BJ (cell line): Measurements from ENCODE around the gene FTO. TPM values are rescaled to one million over a fixed set of nuclear protein-coding genes. Genes with fewer than 3 reads are reported as not detected.

ENCODE experiments used
- CTCF ChIA-PET: fragments of 350-600 bp; formaldehyde crosslinking; extraction: SDS; loops from one replicate; lab custom pipeline; 2021; ENCODE audit warnings: antibody characterized with exemption, inconsistent platforms; lab: Yijun Ruan, JAX
- POLR2A ChIA-PET: fragments of 300-600 bp; sonication (Branson Sonifier 250); formaldehyde crosslinking; extraction: SDS; loops from one replicate; lab custom pipeline; 2021; ENCODE audit warnings: antibody characterized with exemption; lab: Charles Lee
- DNase-seq: peaks from one replicate; pipeline ENCODE4 v3.0.0-alpha.2; 2011; ENCODE audit warnings: low read depth
- H3K27me3 ChIP-seq: 2 replicates; pipeline ENCODE4 v1.6.0; 2011; ENCODE audit warnings: low read length; ENCODE audit not compliant: control insufficient read depth, insufficient read depth
- H3K36me3 ChIP-seq: 2 replicates; pipeline ENCODE4 v1.5.1; 2011; ENCODE audit warnings: low read length; ENCODE audit not compliant: control insufficient read depth, insufficient read depth
- H3K4me3 ChIP-seq: 2 replicates; pipeline ENCODE4 v1.5.1; 2011; ENCODE audit warnings: low read depth, mild to moderate bottlenecking, control low read depth, low read length
- polyA plus RNA-seq: library from polyadenylated mRNA; depleted of rRNA; stranded (reverse); fragments of >200 nt; gene quantifications from 2 replicates; pipeline ENCODE4 v1.2.3, GENCODE V29; 2011
- TF ChIP-seq, protein P1 (sequence below): IDR thresholded peaks from 2 replicates; pipeline ENCODE4 v1.5.1; 2011; ENCODE audit warnings: low read depth, mild to moderate bottlenecking, control low read depth, inconsistent platforms, low read length, moderate library complexity; ENCODE audit not compliant: insufficient read depth

Gene FTO
- polyA plus RNA-seq, 1 experiment, result 86.3 TPM

DNA sequence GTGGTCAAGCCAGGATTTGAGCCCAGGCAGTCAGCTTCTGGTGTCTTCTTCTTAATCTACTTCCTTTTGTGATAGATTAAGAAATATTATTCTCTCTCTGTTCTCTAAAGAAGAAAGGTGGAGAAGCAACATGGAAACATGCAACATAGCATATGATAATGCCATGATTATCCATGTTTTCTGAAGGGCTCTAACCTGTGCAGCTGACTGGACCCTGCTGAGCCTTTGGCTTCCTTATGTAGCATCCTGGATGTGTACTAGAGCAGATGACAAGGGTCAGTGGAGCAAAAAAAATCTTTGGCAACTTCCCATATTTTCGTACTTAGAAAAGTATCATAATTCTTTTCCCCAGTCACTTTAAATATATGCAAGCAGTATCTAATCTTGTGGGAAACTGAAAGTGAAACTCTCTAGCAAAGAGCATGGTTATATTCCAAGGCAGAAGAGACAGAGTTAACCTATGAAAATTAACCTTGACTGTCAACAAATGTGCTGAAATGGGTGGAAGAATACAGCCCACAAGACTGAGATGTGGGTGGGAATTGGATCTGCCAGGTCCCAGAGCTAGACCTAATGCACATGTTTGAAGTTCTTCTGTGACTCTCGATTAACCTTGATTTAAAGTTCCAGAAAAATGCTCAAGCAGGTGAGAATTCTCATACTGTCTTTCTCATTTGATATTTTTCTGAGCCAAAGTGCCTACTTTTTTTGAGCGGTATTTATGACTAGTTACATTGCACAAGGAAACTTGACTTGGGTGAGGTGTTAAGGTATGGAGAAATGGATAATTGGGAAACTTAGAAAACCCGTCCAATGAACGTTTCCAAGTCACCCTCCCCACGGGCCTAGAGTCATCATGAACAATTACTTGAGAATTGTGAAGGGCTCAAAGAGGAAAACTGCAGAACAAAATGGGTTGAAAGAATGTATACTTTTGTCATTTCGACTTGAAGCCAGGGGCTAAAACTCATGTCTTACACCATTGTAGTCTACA lies 248.6 kb downstream of the FTO start:
- POLR2A ChIA-PET, result no interaction called here

DNA sequence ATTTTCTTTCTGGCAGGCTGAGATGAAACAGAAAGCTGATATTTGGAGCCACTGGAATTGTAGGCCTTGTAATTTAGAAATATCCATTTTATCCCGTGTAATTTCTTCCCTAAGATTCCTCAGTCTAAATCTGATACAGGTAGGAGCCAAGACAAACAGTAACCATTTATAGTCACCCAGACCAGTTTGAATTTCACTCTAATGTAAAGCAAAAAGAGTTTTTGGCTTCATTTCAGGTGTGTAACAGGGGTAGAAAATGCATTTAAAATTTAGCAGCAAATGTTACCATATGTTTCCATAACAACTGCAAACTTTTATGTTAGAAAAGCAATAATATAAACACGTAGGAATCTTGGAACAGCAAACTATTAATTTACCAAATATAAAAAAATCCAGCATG lies 249.4 kb downstream of the FTO start:
- Histone ChIP-seq H3K4me3 (no peak overlapping the region), H3K27me3 (no peaks in the 10 kb centered on the region), H3K36me3 (no peaks in the 10 kb centered on the region)
- TF ChIP-seq, protein P1, sequence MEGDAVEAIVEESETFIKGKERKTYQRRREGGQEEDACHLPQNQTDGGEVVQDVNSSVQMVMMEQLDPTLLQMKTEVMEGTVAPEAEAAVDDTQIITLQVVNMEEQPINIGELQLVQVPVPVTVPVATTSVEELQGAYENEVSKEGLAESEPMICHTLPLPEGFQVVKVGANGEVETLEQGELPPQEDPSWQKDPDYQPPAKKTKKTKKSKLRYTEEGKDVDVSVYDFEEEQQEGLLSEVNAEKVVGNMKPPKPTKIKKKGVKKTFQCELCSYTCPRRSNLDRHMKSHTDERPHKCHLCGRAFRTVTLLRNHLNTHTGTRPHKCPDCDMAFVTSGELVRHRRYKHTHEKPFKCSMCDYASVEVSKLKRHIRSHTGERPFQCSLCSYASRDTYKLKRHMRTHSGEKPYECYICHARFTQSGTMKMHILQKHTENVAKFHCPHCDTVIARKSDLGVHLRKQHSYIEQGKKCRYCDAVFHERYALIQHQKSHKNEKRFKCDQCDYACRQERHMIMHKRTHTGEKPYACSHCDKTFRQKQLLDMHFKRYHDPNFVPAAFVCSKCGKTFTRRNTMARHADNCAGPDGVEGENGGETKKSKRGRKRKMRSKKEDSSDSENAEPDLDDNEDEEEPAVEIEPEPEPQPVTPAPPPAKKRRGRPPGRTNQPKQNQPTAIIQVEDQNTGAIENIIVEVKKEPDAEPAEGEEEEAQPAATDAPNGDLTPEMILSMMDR, result no peak
- CTCF ChIA-PET, result interaction anchor here (0.6 kb wide), 1 partner anchor 95 kb away, joined by 3 read pairs; no protein-coding TSS in a partner anchor
- POLR2A ChIA-PET, result no interaction called here
- DNase-seq, result no peak

More for the DNA sequence above, 248.6 kb downstream of the FTO start:
- Histone ChIP-seq H3K4me3 (no peak overlapping the region; the same call in 1 of the 2 replicates), H3K36me3 (no peaks in the 10 kb centered on the region), H3K27me3 (no peaks in the 10 kb centered on the region)
- CTCF ChIA-PET, result interaction anchor here (0.6 kb wide), 1 partner anchor 96 kb away, joined by 3 read pairs; no protein-coding TSS in a partner anchor
- no peak for DNase-seq
- TF ChIP-seq, protein P1, result no peak

DNA sequence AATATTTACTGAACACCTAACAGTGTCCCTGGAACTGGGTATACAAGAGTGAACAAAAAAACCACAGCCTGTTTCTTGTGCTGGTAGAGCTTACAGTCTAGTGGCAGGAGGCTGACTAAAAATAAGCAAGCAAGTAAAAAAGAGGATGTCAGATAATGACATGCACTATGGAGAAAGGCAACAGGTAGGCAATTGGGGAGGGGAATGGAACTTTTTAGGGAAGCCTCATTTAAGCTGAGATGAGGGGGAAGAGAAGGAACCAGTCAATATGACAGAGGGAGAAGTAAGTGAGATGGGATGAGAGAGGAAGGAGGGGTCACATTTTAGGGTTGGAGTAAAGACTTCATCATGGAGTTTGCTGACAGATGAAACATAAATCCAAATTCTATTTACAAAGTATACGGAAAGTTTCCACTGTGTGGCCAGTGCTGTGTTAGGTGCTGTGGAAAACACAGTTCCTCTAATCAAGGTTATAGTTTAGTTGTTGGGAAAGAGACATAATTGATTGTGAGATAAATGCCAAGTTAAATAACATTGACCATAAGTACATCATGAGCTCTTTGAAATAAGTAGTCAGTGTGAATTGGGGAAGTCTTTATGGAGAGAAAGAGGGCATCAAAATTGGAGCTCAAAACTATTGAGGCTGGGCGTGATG lies 251.4 kb downstream of the FTO start:
- TF ChIP-seq, protein P1, result no peak
- Histone ChIP-seq H3K27me3 (no peaks in the 10 kb centered on the region), H3K4me3 (no peak overlapping the region), H3K36me3 (no peaks in the 10 kb centered on the region)
- no peak for DNase-seq
- ChIA-PET POLR2A (interaction anchor here (0.6 to 0.7 kb wide), 2 partner anchors 19 to 382 kb away, joined by 3 to 4 read pairs; no protein-coding TSS in a partner anchor), CTCF (interaction anchor here (0.7 kb wide), 1 partner anchor 15 kb away, joined by 3 read pairs; no protein-coding TSS in a partner anchor)

DNA sequence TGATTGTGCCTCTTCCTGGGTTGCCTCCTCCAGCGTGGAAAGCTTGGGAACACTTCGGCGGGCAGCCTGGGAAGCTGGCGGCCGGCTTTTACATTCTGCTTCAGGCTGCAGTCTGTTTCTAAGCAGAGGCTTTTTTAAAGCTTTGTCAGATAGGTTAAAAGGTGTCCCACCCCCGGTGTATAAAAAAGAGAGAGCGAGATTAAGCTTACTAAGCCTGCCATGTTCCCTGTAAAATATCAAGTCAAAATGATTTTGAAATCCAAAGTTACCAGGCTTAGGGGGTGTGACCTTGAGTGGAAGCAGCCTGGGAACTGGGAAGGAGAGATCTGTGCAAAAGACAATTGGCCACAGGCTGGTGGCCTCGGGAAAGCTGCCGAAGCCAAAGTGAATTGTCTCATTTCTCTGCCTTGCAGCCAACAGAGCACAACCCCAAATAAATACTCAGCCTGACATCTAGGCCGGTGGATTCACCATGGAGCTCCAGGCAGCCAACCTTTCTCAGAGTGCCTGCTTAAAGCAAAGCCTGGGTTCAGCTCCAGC lies 254.5 kb downstream of the FTO start:
- H3K36me3 ChIP-seq, result no peaks in the 10 kb centered on the region
- no peaks in the 10 kb centered on the region for H3K27me3 ChIP-seq
- POLR2A ChIA-PET, result no interaction called here
- no peak overlapping the region for H3K4me3 ChIP-seq
- CTCF ChIA-PET, result interaction anchor here (0.6 to 1.2 kb wide), 4 partner anchors 28 to 324 kb away, joined by 3 read pairs; no protein-coding TSS in a partner anchor
- no peak for DNase-seq
- TF ChIP-seq, protein P1, result no peak
